ENCODE measurements around the gene PIP5K1B. TPM values are rescaled to one million over a fixed set of nuclear protein-coding genes. Genes with fewer than 3 reads are reported as not detected.
A peak's percentile ranks its signal among the peaks of the same experiment; 100 is the strongest.

Gene PIP5K1B
- total and polyA plus RNA-seq, 2 experiments from 2014 or later = 1.3 to 2.8 TPM

DNA sequence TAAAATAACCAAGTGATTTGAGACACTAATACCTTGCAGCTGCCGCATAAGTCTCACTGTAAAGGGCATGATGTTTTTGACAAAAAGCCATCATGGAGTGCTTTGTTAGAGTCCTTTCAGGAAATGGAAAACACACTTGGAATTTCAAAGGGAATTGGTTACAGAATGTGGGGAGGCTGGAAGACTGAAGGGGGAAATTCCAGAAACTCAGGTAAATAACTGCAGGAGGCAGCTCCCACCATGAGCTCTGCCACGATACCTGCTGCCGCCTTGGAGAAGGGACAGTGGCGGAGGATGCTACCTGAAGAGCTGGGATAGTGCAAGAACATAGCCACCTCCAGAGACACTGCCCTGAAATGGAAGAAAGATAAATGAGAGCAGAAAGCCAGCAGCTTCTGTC lies 242.0 kb downstream of the PIP5K1B start:
- Histone ChIP-seq H3K27me3 (ENCODE audit: insufficient read depth) (no peaks in the 10 kb centered on the region), H3K27ac (ENCODE audit: low read depth) (no peak overlapping the region; the same call in 1 of the 2 replicates), H3F3A (replicated peaks; ENCODE audit: low read depth) (no peaks in the 10 kb centered on the region), H3K4me3 (no peak overlapping the region), H3K36me3 (ENCODE audit: insufficient read depth) (no peaks in the 10 kb centered on the region), H2AFZ (no peak overlapping the region), H3K9me2 (ENCODE audit: insufficient read depth) (0 out of 2 replicates have a peak, but pooled peaks cover 4% of the 10 kb centered on the region), H3K4me2 (no peak overlapping the region), H4K20me1 (replicated peaks; ENCODE audit: insufficient read depth) (no peaks in the 10 kb centered on the region), H3K79me2 (replicated peaks; ENCODE audit: insufficient read depth) (no peaks in the 10 kb centered on the region), H3K4me1 (ENCODE audit: insufficient read depth) (peaks cover 39% of the 10 kb centered on the region)
- Mint-ChIP-seq H3K9me3 (no peaks in the 10 kb centered on the region), H3K27ac (peak overlapping the region; percentile 58; the same call in 1 of the 2 replicates), H3K4me1 (peaks cover 56% of the 10 kb centered on the region), H3K36me3 (ENCODE audit: low read depth) (no peaks in the 10 kb centered on the region), H3K4me3 (no peak overlapping the region), H3K27me3 (ENCODE audit: insufficient read depth, low read depth, poor library complexity) (peaks cover 10% of the 10 kb centered on the region)
- TF ChIP-seq ZNF331 (CRISPR knock-in tag; IDR thresholded peaks at IDR 0.05; ENCODE audit: low read depth) (no peak), ZNF114 (CRISPR knock-in tag; IDR thresholded peaks at IDR 0.05) (peak; percentile 74; the same call in 1 of the 2 replicates), NANOG (IDR thresholded peaks at IDR 0.05; ENCODE audit: borderline replicate concordance) (peak; percentile 40; the same call in 1 of the 2 replicates), JUNB (IDR thresholded peaks at IDR 0.05; ENCODE audit: unreplicated experiment) (no peak)
- TF ChIP-seq, protein P1, sequence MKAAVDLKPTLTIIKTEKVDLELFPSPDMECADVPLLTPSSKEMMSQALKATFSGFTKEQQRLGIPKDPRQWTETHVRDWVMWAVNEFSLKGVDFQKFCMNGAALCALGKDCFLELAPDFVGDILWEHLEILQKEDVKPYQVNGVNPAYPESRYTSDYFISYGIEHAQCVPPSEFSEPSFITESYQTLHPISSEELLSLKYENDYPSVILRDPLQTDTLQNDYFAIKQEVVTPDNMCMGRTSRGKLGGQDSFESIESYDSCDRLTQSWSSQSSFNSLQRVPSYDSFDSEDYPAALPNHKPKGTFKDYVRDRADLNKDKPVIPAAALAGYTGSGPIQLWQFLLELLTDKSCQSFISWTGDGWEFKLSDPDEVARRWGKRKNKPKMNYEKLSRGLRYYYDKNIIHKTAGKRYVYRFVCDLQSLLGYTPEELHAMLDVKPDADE (IDR thresholded peaks at IDR 0.05) = peak; percentile 33; the same call in 1 of the 2 replicates
- TF ChIP-seq, protein P2, sequence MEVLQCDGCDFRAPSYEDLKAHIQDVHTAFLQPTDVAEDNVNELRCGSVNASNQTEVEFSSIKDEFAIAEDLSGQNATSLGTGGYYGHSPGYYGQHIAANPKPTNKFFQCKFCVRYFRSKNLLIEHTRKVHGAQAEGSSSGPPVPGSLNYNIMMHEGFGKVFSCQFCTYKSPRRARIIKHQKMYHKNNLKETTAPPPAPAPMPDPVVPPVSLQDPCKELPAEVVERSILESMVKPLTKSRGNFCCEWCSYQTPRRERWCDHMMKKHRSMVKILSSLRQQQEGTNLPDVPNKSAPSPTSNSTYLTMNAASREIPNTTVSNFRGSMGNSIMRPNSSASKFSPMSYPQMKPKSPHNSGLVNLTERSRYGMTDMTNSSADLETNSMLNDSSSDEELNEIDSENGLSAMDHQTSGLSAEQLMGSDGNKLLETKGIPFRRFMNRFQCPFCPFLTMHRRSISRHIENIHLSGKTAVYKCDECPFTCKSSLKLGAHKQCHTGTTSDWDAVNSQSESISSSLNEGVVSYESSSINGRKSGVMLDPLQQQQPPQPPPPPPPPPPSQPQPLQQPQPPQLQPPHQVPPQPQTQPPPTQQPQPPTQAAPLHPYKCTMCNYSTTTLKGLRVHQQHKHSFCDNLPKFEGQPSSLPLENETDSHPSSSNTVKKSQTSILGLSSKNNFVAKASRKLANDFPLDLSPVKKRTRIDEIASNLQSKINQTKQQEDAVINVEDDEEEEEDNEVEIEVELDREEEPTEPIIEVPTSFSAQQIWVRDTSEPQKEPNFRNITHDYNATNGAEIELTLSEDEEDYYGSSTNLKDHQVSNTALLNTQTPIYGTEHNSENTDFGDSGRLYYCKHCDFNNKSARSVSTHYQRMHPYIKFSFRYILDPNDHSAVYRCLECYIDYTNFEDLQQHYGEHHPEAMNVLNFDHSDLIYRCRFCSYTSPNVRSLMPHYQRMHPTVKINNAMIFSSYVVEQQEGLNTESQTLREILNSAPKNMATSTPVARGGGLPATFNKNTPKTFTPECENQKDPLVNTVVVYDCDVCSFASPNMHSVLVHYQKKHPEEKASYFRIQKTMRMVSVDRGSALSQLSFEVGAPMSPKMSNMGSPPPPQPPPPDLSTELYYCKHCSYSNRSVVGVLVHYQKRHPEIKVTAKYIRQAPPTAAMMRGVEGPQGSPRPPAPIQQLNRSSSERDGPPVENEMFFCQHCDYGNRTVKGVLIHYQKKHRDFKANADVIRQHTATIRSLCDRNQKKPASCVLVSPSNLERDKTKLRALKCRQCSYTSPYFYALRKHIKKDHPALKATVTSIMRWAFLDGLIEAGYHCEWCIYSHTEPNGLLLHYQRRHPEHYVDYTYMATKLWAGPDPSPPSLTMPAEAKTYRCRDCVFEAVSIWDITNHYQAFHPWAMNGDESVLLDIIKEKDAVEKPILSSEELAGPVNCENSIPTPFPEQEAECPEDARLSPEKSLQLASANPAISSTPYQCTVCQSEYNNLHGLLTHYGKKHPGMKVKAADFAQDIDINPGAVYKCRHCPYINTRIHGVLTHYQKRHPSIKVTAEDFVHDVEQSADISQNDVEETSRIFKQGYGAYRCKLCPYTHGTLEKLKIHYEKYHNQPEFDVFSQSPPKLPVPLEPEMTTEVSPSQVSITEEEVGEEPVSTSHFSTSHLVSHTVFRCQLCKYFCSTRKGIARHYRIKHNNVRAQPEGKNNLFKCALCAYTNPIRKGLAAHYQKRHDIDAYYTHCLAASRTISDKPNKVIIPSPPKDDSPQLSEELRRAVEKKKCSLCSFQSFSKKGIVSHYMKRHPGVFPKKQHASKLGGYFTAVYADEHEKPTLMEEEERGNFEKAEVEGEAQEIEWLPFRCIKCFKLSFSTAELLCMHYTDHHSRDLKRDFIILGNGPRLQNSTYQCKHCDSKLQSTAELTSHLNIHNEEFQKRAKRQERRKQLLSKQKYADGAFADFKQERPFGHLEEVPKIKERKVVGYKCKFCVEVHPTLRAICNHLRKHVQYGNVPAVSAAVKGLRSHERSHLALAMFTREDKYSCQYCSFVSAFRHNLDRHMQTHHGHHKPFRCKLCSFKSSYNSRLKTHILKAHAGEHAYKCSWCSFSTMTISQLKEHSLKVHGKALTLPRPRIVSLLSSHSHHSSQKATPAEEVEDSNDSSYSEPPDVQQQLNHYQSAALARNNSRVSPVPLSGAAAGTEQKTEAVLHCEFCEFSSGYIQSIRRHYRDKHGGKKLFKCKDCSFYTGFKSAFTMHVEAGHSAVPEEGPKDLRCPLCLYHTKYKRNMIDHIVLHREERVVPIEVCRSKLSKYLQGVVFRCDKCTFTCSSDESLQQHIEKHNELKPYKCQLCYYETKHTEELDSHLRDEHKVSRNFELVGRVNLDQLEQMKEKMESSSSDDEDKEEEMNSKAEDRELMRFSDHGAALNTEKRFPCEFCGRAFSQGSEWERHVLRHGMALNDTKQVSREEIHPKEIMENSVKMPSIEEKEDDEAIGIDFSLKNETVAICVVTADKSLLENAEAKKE (CRISPR knock-in tag; IDR thresholded peaks at IDR 0.05) = peak; percentile 94
- ATAC-seq = peak; percentile 88
- peak; percentile 81 for DNase-seq (ENCODE audit: low spot score)

Data from GM23338 (cell line).